Stimulated activated naive CD4-positive, alpha-beta T cell treated with Interleukin-2 at 50 U/mL for 16 hours (primary cell): ENCODE results near the gene HNRNPK.

ENCODE experiments used
- DNase-seq: peaks from one replicate; lab custom pipeline; 2025; lab: John Stamatoyannopoulos, UW

Gene HNRNPK

GRCh38 chr9:83979812-83980394 lies at the start of gene HNRNPK:
TSS of gene HNRNPK (minus strand) at chr9:83980215. CDS start at chr9:83978252, 1,963 bp downstream.
- peak; percentile 99 for DNase-seq

GRCh38 chr9:84027201-84027600 lies 47.2 kb upstream of the HNRNPK start:
- DNase-seq, result no peak

- no peak for DNase-seq
Measured at GRCh38 chr9:84024041-84024575, 44.1 kb upstream of the HNRNPK start.

- DNase-seq, result no peak
Measured at GRCh38 chr9:84007662-84008061, 27.6 kb upstream of the HNRNPK start.

GRCh38 chr9:84003246-84003645 lies 23.2 kb upstream of the HNRNPK start:
- no peak for DNase-seq

- no peak for DNase-seq
Measured at GRCh38 chr9:84002344-84002743, 22.3 kb upstream of the HNRNPK start.

GRCh38 chr9:84001621-84002020 lies 21.6 kb upstream of the HNRNPK start:
- no peak for DNase-seq

- no peak for DNase-seq
Measured at GRCh38 chr9:84000186-84000585, 20.2 kb upstream of the HNRNPK start.

- DNase-seq, result no peak
Measured at GRCh38 chr9:83999141-83999918, 19.3 kb upstream of the HNRNPK start.

GRCh38 chr9:83996126-83996525 lies 16.1 kb upstream of the HNRNPK start:
- no peak for DNase-seq

GRCh38 chr9:83992901-83993300 lies 12.9 kb upstream of the HNRNPK start:
- DNase-seq, result no peak

- no peak for DNase-seq
Measured at GRCh38 chr9:83992407-83992806, 12.4 kb upstream of the HNRNPK start.

GRCh38 chr9:83991355-83991754 lies 11.3 kb upstream of the HNRNPK start:
- DNase-seq, result no peak

- DNase-seq, result no peak
Measured at GRCh38 chr9:83988411-83988810, 8.4 kb upstream of the HNRNPK start.

- DNase-seq, result no peak
Measured at GRCh38 chr9:83987402-83987791, 7.4 kb upstream of the HNRNPK start.

- peak; percentile 22 for DNase-seq
Measured at GRCh38 chr9:83986765-83987401, 6.9 kb upstream of the HNRNPK start.

- no peak for DNase-seq
Measured at GRCh38 chr9:83986195-83986594, 6.2 kb upstream of the HNRNPK start.

GRCh38 chr9:83981126-83981871 lies 1.3 kb upstream of the HNRNPK start:
- no peak for DNase-seq

- DNase-seq, result peak; percentile 100
Measured at GRCh38 chr9:83980395-83981125, 545 bp upstream of the HNRNPK start, which contains the start of gene RMI1. TSS of gene RMI1 (plus strand) at chr9:83980805. CDS start at chr9:84000987, 20,182 bp downstream.

GRCh38 chr9:83978992-83979811 lies 813 bp downstream of the HNRNPK start:
- peak; percentile 87 for DNase-seq

- no peak for DNase-seq
Measured at GRCh38 chr9:83977196-83977595, 2.8 kb downstream of the HNRNPK start.
